Measurements from ENCODE around the gene ADD1.

DNA sequence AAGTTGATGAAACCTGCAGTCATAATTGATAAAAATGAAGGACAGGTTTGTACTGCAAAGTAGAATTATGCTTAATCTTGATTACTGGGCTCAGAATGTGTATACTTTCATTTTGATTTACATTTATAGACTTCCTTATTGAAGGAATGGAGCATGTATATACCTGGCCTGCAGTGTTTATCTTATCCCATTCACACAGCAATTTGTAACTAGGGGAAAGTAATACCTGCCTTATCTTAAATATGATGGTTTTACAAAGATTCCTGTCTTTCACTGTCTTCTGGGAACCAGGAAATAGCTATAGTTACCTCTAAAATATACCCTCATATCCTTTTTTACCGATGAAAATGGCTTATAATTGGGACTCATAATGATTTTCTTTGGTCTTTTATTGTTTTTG is 29.7 kb downstream of the ADD1 start:
- TF ChIP-seq, protein P1, sequence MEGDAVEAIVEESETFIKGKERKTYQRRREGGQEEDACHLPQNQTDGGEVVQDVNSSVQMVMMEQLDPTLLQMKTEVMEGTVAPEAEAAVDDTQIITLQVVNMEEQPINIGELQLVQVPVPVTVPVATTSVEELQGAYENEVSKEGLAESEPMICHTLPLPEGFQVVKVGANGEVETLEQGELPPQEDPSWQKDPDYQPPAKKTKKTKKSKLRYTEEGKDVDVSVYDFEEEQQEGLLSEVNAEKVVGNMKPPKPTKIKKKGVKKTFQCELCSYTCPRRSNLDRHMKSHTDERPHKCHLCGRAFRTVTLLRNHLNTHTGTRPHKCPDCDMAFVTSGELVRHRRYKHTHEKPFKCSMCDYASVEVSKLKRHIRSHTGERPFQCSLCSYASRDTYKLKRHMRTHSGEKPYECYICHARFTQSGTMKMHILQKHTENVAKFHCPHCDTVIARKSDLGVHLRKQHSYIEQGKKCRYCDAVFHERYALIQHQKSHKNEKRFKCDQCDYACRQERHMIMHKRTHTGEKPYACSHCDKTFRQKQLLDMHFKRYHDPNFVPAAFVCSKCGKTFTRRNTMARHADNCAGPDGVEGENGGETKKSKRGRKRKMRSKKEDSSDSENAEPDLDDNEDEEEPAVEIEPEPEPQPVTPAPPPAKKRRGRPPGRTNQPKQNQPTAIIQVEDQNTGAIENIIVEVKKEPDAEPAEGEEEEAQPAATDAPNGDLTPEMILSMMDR (IDR thresholded peaks at IDR 0.05): no peak
- TF ChIP-seq POLR2A (IDR thresholded peaks at IDR 0.05): no peak

All from heart left ventricle (tissue), 13 donors.